ENCODE measurements around the gene WDR59.

GRCh38 chr16:74865922-74866598, 118.9 kb downstream of the WDR59 start:
- no peak for TF ChIP-seq POLR2A (IDR thresholded peaks at IDR 0.05)
- no peak for TF ChIP-seq CTCF (IDR thresholded peaks at IDR 0.05)

Data from heart left ventricle (tissue), 13 donors.